HEK293T (cell line): ENCODE results near the gene EHBP1.

Experiments used
- ARNT ChIP-seq: fragments of 450-650 bp; IDR thresholded peaks from 2 replicates; pipeline ENCODE4 v1.6.1; 2017; ENCODE audit warnings: mild to moderate bottlenecking
- BHLHE40 ChIP-seq: fragments of 450-650 bp; IDR thresholded peaks from 2 replicates; pipeline ENCODE4 v1.6.1; 2016; ENCODE audit warnings: mild to moderate bottlenecking, moderate library complexity, borderline replicate concordance
- CTBP1 ChIP-seq: fragments of 450-650 bp; IDR thresholded peaks from 2 replicates; pipeline ENCODE4 v1.6.1; 2016; ENCODE audit warnings: borderline replicate concordance
- ELF4 ChIP-seq: fragments of 450-650 bp; IDR thresholded peaks from 2 replicates; pipeline ENCODE4 v1.6.1; 2017; ENCODE audit warnings: antibody characterized with exemption
- FOXA1 ChIP-seq: fragments of 450-650 bp; IDR thresholded peaks from 2 replicates; pipeline ENCODE4 v1.6.1; 2016; ENCODE audit warnings: mild to moderate bottlenecking
- FOXM1 ChIP-seq: fragments of 450-650 bp; IDR thresholded peaks from 2 replicates; pipeline ENCODE4 v1.6.1; 2017; ENCODE audit warnings: mild to moderate bottlenecking, borderline replicate concordance
- HDGF ChIP-seq: fragments of 450-650 bp; IDR thresholded peaks from 2 replicates; pipeline ENCODE4 v1.6.1; 2017; ENCODE audit warnings: antibody characterized with exemption, borderline replicate concordance
- LEF1 ChIP-seq: fragments of 450-650 bp; IDR thresholded peaks from 2 replicates; pipeline ENCODE4 v1.6.1; 2017; ENCODE audit warnings: mild to moderate bottlenecking, borderline replicate concordance
- NFRKB ChIP-seq: fragments of 450-650 bp; IDR thresholded peaks from 2 replicates; pipeline ENCODE4 v1.6.1; 2016; ENCODE audit warnings: mild to moderate bottlenecking, moderate library complexity
- SP1 ChIP-seq: fragments of 450-650 bp; IDR thresholded peaks from 2 replicates; pipeline ENCODE4 v1.6.1; 2017
- SUZ12 ChIP-seq: fragments of 450-650 bp; IDR thresholded peaks from 2 replicates; pipeline ENCODE4 v1.6.1; 2016; ENCODE audit warnings: mild to moderate bottlenecking
- TARDBP ChIP-seq: fragments of 450-650 bp; IDR thresholded peaks from 2 replicates; pipeline ENCODE4 v1.6.1; 2016
- ZNF384 ChIP-seq: fragments of 450-650 bp; IDR thresholded peaks from 2 replicates; pipeline ENCODE4 v1.6.1; 2016
- TF ChIP-seq, protein P1 (sequence below): fragments of 450-650 bp; IDR thresholded peaks from 2 replicates; pipeline ENCODE4 v1.6.1; 2016

DNA sequence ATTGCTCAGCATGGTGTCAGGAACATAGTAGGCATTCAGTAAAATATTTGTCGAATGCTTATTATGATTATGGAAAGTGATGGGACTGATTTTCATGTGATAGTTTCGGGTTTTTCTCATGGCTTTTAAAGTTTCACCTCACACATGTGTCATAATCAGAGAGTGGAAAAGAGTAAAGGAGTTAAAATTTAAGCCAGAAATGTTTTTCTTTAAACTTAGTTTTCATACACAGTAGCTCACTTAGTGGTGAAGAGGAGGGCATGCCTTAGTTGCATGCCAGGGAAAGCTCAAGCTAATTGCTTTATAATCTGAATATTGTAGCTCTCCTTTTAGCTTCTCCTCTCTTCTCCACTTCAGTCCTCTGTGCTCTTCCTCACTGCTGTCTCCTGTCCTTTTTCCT lies 38.0 kb downstream of the EHBP1 start:
- no peak for TF ChIP-seq SP1
- no peak for TF ChIP-seq BHLHE40
- TF ChIP-seq SUZ12 = no peak
- no peak for TF ChIP-seq CTBP1
- no peak for TF ChIP-seq HDGF
- no peak for TF ChIP-seq ARNT
- no peak for TF ChIP-seq LEF1
- TF ChIP-seq TARDBP = no peak
- TF ChIP-seq FOXA1 = no peak
- no peak for TF ChIP-seq ZNF384
- TF ChIP-seq ELF4 = no peak
- TF ChIP-seq FOXM1 = no peak
- TF ChIP-seq NFRKB = no peak
- TF ChIP-seq, protein P1, sequence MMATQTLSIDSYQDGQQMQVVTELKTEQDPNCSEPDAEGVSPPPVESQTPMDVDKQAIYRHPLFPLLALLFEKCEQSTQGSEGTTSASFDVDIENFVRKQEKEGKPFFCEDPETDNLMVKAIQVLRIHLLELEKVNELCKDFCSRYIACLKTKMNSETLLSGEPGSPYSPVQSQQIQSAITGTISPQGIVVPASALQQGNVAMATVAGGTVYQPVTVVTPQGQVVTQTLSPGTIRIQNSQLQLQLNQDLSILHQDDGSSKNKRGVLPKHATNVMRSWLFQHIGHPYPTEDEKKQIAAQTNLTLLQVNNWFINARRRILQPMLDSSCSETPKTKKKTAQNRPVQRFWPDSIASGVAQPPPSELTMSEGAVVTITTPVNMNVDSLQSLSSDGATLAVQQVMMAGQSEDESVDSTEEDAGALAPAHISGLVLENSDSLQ = no peak
